Prostate gland (tissue), 2 donors: ENCODE measurements around the gene TNS3. TPM values are rescaled to one million over a fixed set of nuclear protein-coding genes. Genes with fewer than 3 reads are reported as not detected.

Experiments
- DNase-seq: peaks from one replicate; pipeline ENCODE4 v3.0.0-alpha.2; 2019; ENCODE audit warnings: low spot score
- H3K27ac ChIP-seq, 2 donors: fragments of 200-600 bp; sonication (generic); 2 replicates each; pipeline ENCODE4 v1.5.1; 2017 to 2019
- H3K27me3 ChIP-seq: fragments of 200-600 bp; sonication (generic); replicated peaks from 2 replicates; pipeline ENCODE4 v1.5.1; 2019; ENCODE audit not compliant: insufficient read depth
- H3K36me3 ChIP-seq, 2 donors: fragments of 200-600 bp; sonication (generic); 1 replicate in 1 of 2; 2 replicates in 1 of 2; pipeline versions ENCODE4 v1.5.1 to v1.8.1; 2017 to 2019
- H3K4me1 ChIP-seq: fragments of 200-600 bp; sonication (generic); replicated peaks from 2 replicates; pipeline ENCODE4 v1.5.1; 2019
- H3K4me3 ChIP-seq, 2 donors: fragments of 200-600 bp; sonication (generic); 2 replicates each; pipeline ENCODE4 v1.5.1; 2017 to 2019
- H3K9me3 ChIP-seq: fragments of 200-600 bp; sonication (generic); 2 replicates; pipeline ENCODE4 v1.5.1; 2017
- POLR2A ChIP-seq: fragments of 450-650 bp; IDR thresholded peaks from one replicate; pipeline ENCODE4 v1.6.1; 2016; ENCODE audit warnings: antibody characterized with exemption, mild to moderate bottlenecking
- POLR2AphosphoS5 ChIP-seq: sonication (generic); formaldehyde crosslinking; IDR thresholded peaks from one replicate; pipeline ENCODE4 v1.6.1; 2017; ENCODE audit warnings: antibody characterized with exemption
- WGBS: methylation state at CpG from one replicate; pipeline ENCODE4 v1.1.5; 2018; 5-methylcytosine and 5-hydroxymethylcytosine counted together
- intact Hi-C: fragments of 100-400 bp; cut with DNase I; formaldehyde crosslinking; loops from one replicate; pipeline ENCODE4 v1.14.2; 2022
- total RNA-seq, 2 donors: library from RNA; depleted of rRNA; stranded (reverse); fragments of >200 nt; gene quantifications; one replicate each; pipeline ENCODE4 v1.1.0, GENCODE V29; 2016
- TF ChIP-seq, protein P1 (sequence below), 4 experiments: fragments of 200-600 bp in 2 of 4; fragments of 450-650 bp in 2 of 4; sonication (generic) in 2 of 4; IDR thresholded peaks; 1 replicate in 3 of 4; 2 replicates in 1 of 4; pipeline ENCODE4 v1.5.1; 2016 to 2019; ENCODE audit warnings: antibody characterized with exemption in 4 of 4, mild to moderate bottlenecking in 2 of 4, moderate library complexity in 2 of 4

Gene TNS3
- total RNA-seq, 2 donors from 2014 or later, result 19.5 to 95.8 TPM

DNA sequence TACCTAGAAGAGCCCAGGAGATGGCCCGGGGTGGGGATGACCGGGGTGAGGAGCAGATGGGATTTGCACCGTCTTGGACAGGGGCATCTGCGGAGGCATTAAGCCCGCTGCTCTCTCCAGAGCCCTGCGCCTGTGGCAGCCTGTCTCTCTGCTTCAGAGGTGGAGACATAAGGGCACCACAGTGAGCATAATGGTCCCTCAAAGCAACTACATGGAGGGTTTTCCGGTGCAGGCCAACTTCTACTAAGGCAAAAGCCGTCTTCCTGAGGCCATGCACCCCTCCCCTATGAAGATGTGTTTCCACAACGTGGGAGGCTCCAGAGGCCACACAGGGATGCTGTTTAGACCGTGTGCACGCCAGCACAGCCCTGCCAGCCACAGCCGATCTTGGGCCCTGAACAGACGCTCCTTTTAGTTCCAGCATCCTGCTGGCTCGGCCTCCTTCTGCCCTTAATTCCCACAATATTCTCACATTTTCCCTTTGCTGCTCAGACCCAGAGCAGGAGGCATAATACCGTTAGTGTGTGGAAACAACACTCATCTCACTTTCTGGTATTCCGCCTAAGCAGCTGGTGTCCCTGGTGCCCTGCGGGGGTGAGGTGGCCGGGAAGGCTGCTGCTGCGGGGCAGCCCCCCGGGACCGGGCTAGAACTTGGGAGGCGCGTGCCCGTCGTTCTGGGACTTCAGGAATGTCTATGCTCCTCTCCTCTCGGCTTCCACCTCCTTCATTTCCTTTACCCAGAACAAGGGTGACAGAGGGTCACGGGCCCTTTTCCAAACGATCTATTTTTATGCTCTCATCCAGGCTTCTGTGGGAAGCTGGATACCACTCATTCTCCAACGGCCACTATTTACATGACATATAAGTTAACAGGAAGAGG lies 266.9 kb downstream of the TNS3 start:
- 66% methylated on average over 29 of the region's 29 CpGs for WGBS
- Histone ChIP-seq H3K27ac (no peak overlapping the region), H3K4me1 (no peaks in the 10 kb centered on the region), H3K9me3 (no peaks in the 10 kb centered on the region), H3K36me3 (no peaks in the 10 kb centered on the region), H3K4me3 (no peak overlapping the region), H3K27me3 (no peaks in the 10 kb centered on the region)
- no peak for DNase-seq
- no peak for TF ChIP-seq POLR2A
- TF ChIP-seq, protein P1, sequence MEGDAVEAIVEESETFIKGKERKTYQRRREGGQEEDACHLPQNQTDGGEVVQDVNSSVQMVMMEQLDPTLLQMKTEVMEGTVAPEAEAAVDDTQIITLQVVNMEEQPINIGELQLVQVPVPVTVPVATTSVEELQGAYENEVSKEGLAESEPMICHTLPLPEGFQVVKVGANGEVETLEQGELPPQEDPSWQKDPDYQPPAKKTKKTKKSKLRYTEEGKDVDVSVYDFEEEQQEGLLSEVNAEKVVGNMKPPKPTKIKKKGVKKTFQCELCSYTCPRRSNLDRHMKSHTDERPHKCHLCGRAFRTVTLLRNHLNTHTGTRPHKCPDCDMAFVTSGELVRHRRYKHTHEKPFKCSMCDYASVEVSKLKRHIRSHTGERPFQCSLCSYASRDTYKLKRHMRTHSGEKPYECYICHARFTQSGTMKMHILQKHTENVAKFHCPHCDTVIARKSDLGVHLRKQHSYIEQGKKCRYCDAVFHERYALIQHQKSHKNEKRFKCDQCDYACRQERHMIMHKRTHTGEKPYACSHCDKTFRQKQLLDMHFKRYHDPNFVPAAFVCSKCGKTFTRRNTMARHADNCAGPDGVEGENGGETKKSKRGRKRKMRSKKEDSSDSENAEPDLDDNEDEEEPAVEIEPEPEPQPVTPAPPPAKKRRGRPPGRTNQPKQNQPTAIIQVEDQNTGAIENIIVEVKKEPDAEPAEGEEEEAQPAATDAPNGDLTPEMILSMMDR (IDR thresholded peaks at IDR 0.05), result no peak
- no peak for TF ChIP-seq POLR2AphosphoS5
- intact Hi-C loops, result no loop called here

DNA sequence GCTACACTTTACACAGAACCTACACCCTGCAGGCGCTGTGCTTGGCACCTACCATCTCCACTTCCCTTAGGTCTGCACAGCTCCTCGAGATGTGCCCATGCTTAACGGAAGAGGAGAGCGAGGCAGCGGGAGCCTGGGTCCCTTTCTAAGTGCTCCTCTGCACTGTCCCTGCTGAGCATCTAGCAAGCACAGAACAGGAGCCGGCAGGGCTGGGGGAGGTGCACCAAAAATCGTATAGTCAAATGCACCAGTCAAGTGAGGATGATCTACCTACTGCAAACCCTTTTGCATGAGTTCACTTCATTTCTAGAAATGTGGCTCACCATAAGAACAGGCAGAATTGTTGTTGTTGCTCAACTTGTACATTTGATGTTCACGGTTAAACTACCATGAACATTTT lies 267.7 kb downstream of the TNS3 start:
- intact Hi-C loops, result no loop called here
- TF ChIP-seq, protein P1 (IDR thresholded peaks at IDR 0.05), result no peak
- TF ChIP-seq POLR2A, result no peak
- no peak for TF ChIP-seq POLR2AphosphoS5
- DNase-seq, result no peak
- Histone ChIP-seq H3K4me3 (no peak overlapping the region), H3K9me3 (no peaks in the 10 kb centered on the region), H3K36me3 (no peaks in the 10 kb centered on the region), H3K27me3 (no peaks in the 10 kb centered on the region), H3K4me1 (no peaks in the 10 kb centered on the region), H3K27ac (no peak overlapping the region)
- whole genome bisulfite sequencing, result 78% methylated on average over 8 of the region's 8 CpGs

DNA sequence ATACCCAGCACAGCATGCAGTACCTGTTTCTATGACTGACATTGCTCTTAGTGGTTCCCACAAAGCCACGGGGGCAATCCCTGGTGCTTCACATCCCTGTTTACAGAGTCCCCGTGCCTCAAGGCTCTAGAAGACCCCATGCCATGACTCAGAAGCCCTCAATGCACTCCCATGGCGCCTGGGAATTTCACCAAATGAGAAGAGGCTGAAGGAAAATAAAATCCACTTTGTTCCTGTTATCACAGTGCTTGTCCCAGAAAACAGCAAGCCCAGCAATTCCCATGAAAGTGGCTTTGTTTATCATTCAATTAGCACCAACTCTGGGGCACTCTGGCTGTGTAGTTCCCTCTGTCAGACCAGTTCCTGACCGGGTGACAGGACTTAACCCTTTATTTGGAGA lies 268.3 kb downstream of the TNS3 start:
- 61% methylated on average over 4 of the region's 4 CpGs for WGBS
- Histone ChIP-seq H3K4me3 (no peak overlapping the region), H3K36me3 (no peaks in the 10 kb centered on the region), H3K4me1 (no peaks in the 10 kb centered on the region), H3K9me3 (no peaks in the 10 kb centered on the region), H3K27ac (no peak overlapping the region), H3K27me3 (no peaks in the 10 kb centered on the region)
- TF ChIP-seq POLR2AphosphoS5 (no peak), POLR2A (no peak)
- TF ChIP-seq, protein P1 (IDR thresholded peaks at IDR 0.05), result no peak
- intact Hi-C loops, result no loop called here
- DNase-seq, result no peak

DNA sequence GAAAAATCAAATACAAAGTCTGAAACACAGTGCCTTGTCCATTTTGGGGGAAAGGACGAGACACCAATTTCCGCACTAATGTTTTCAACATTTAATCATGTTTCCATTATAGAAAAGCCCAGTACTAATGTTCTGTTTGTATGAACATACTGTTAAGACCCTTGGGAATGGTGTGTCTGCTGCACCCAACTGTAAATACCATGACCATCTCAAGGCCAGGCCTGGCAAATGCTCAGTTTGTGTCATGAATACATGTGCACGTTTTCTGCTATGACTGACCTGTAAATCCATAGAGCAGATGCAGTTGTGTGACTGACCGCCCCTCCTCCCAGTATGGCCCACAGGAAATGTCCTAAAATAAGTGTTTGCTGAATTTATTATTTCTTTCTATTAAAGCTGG lies 270.0 kb downstream of the TNS3 start:
- Histone ChIP-seq H3K36me3 (no peaks in the 10 kb centered on the region), H3K4me1 (no peaks in the 10 kb centered on the region), H3K27me3 (no peaks in the 10 kb centered on the region), H3K4me3 (no peak overlapping the region), H3K9me3 (no peaks in the 10 kb centered on the region), H3K27ac (no peak overlapping the region)
- whole genome bisulfite sequencing, result 91% methylated on average over 4 of the region's 4 CpGs
- no peak for DNase-seq
- no peak for TF ChIP-seq POLR2A
- no peak for TF ChIP-seq POLR2AphosphoS5
- TF ChIP-seq, protein P1 (IDR thresholded peaks at IDR 0.05), result no peak
- intact Hi-C loops, result no loop called here

DNA sequence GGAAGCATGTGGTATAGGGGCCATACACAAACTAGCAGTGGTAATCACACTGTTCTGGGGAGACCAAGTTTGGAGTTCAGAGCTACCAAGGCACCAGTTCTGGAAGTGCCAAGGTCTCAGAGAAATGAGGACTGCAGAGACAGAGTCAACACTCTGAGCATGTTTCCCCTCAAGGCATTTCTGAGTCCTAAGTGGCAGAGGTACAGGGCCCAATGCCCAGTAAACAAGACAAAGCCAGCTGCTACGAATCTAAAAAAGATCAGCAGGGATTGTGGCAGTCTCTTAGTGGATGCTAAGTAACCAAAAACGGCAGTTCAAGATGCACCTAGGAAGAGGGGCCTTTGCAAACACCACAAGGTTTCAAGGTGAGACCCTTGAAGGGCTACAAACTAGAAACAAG lies 271.9 kb downstream of the TNS3 start:
- Histone ChIP-seq H3K27ac (no peak overlapping the region), H3K4me1 (no peaks in the 10 kb centered on the region), H3K36me3 (no peaks in the 10 kb centered on the region), H3K4me3 (no peak overlapping the region), H3K9me3 (no peaks in the 10 kb centered on the region), H3K27me3 (no peaks in the 10 kb centered on the region)
- TF ChIP-seq POLR2AphosphoS5 (no peak), POLR2A (no peak)
- TF ChIP-seq, protein P1 (IDR thresholded peaks at IDR 0.05), result no peak
- WGBS, result 34% methylated on average over 2 of the region's 2 CpGs
- no peak for DNase-seq
- intact Hi-C loops, result no loop called here
